ENCODE measurements around the gene PPP1R12B.

- TF ChIP-seq, protein P1, sequence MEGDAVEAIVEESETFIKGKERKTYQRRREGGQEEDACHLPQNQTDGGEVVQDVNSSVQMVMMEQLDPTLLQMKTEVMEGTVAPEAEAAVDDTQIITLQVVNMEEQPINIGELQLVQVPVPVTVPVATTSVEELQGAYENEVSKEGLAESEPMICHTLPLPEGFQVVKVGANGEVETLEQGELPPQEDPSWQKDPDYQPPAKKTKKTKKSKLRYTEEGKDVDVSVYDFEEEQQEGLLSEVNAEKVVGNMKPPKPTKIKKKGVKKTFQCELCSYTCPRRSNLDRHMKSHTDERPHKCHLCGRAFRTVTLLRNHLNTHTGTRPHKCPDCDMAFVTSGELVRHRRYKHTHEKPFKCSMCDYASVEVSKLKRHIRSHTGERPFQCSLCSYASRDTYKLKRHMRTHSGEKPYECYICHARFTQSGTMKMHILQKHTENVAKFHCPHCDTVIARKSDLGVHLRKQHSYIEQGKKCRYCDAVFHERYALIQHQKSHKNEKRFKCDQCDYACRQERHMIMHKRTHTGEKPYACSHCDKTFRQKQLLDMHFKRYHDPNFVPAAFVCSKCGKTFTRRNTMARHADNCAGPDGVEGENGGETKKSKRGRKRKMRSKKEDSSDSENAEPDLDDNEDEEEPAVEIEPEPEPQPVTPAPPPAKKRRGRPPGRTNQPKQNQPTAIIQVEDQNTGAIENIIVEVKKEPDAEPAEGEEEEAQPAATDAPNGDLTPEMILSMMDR (conservative IDR thresholded peaks at IDR 0.05; ENCODE audit: low read depth in 2 of 2): no peak
- no peak for TF ChIP-seq EZH2phosphoT487 (IDR thresholded peaks at IDR 0.05; ENCODE audit: unreplicated experiment)
- TF ChIP-seq CREB1 (CRISPR knock-in tag; IDR thresholded peaks at IDR 0.05; ENCODE audit: low read depth): no peak
- no peak for TF ChIP-seq EZH2 (IDR thresholded peaks at IDR 0.05; ENCODE audit: low read depth, unreplicated experiment)
- no peak for TF ChIP-seq JUNB (IDR thresholded peaks at IDR 0.05; ENCODE audit: unreplicated experiment)
- TF ChIP-seq, protein P2, sequence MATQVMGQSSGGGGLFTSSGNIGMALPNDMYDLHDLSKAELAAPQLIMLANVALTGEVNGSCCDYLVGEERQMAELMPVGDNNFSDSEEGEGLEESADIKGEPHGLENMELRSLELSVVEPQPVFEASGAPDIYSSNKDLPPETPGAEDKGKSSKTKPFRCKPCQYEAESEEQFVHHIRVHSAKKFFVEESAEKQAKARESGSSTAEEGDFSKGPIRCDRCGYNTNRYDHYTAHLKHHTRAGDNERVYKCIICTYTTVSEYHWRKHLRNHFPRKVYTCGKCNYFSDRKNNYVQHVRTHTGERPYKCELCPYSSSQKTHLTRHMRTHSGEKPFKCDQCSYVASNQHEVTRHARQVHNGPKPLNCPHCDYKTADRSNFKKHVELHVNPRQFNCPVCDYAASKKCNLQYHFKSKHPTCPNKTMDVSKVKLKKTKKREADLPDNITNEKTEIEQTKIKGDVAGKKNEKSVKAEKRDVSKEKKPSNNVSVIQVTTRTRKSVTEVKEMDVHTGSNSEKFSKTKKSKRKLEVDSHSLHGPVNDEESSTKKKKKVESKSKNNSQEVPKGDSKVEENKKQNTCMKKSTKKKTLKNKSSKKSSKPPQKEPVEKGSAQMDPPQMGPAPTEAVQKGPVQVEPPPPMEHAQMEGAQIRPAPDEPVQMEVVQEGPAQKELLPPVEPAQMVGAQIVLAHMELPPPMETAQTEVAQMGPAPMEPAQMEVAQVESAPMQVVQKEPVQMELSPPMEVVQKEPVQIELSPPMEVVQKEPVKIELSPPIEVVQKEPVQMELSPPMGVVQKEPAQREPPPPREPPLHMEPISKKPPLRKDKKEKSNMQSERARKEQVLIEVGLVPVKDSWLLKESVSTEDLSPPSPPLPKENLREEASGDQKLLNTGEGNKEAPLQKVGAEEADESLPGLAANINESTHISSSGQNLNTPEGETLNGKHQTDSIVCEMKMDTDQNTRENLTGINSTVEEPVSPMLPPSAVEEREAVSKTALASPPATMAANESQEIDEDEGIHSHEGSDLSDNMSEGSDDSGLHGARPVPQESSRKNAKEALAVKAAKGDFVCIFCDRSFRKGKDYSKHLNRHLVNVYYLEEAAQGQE (IDR thresholded peaks at IDR 0.05; ENCODE audit: unreplicated experiment): no peak
- TF ChIP-seq STAT1 (IDR thresholded peaks at IDR 0.05; ENCODE audit: unreplicated experiment): no peak
- no peak for TF ChIP-seq POLR2AphosphoS5 (IDR thresholded peaks at IDR 0.05; ENCODE audit: low read depth)
- no peak for TF ChIP-seq ZNF114 (CRISPR knock-in tag; IDR thresholded peaks at IDR 0.05)
Observed at GRCh38 chr1:202433155-202434043, 84.9 kb downstream of the PPP1R12B start.
